GM21737 (cell line): Measurements from ENCODE around the gene GIT1.

ENCODE experiments used
- ATAC-seq: cut with Tn5 transposase; IDR thresholded peaks from one replicate; pipeline ENCODE4 v1.9.1; 2021; ENCODE audit warnings: mild to moderate bottlenecking, moderate library complexity; ENCODE audit not compliant: unreplicated experiment

GIT1 gene

GRCh38 chr17:29533976-29534375, 55.5 kb downstream of the GIT1 start:
- ATAC-seq: no peak

- no peak for ATAC-seq
These were observed 63.1 kb downstream of the GIT1 start for GRCh38 chr17:29526322-29526721.

GRCh38 chr17:29524692-29525091, 64.8 kb downstream of the GIT1 start:
- ATAC-seq: no peak
